ENCODE measurements around the gene STK16. TPM values are rescaled to one million over a fixed set of nuclear protein-coding genes. Genes with fewer than 3 reads are reported as not detected.

Gene STK16
- total RNA-seq, 4 donors from 2014 or later, result 4.4 to 19.3 (median 14.2) TPM

- Histone ChIP-seq H3K27ac (peak overlapping the region in 2 of 4 donors; percentile 23 to 42), H3K4me3 (no peak overlapping the region), H3K4me1 (peaks cover under 1 to 3% of the 10 kb centered on the region in 2 donors), H3K36me3 (peaks cover 0 to 14% of the 10 kb centered on the region in 2 donors), H3K9me3 (no peaks in the 10 kb centered on the region), H3K27me3 (no peaks in the 10 kb centered on the region)
- no peak for TF ChIP-seq POLR2A (IDR thresholded peaks at IDR 0.05)
- TF ChIP-seq CTCF (IDR thresholded peaks at IDR 0.05 in 4 of 5, conservative IDR thresholded peaks at IDR 0.05 in 1 of 5), result no peak
- in situ Hi-C loops (cut with MboI; ENCODE audit: low sequenced_read_pairs in 4 of 4) (loop anchor here in 2 of 4 donors (25.0 kb wide), 2 partner anchors 127 to 248 kb away; partner anchors contain the start of genes CHPF (in 1 of the 2), NHEJ1 (in 1 of the 2), SLC23A3 (in 1 of the 2) and TMEM198 (in 1 of the 2)), intact Hi-C loops (cut with DNase I; ENCODE audit: low total_unique reads) (no loop called here)
- DNase-seq (no peak), ATAC-seq (no peak)
Observed at GRCh38 chr2:219289195-219289536, 43.9 kb downstream of the STK16 start.

DNA sequence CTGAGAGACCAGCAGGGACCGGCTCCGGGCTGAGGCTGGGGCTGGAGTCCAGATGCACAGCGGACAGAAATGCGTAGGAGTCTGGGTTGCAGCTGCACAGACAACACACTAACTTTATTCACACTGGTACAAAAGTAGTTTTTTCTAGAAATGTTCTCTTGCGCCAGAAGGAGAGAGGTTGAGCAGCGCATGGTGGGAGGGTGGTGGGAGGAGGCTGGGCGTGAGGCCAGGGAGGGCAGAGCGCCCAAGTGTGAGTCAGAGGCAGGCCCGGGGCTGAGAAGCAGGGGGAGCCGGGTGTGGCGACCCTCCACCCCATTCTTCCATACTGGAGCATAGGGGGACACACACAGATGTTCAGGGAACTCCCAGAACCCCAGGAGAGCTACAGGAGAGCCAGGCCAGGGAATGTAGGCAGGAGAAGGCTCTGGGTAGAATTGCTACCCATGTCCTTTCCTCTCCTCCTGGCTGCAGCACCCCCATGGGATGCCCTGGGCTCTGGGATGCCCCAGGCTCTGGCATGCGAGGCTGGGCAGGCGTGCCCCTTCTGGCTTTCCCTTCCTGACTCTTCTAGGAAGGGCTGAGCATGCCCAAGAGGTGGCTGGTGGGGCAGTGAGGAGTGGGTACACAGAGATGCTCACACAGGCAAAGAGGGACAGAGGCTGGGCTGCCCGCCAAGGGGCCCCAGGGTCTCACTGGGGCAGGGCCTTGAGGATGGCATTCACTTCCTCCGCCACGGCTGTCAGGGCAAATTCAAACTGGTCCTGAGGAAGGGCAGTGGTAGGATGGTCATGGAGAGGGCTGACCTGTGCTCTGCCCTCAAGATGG lies 44.5 kb downstream of the STK16 start:
- H3K27me3 ChIP-seq, result no peaks in the 10 kb centered on the region
- no peak overlapping the region for H3K4me3 ChIP-seq
- TF ChIP-seq CTCF (IDR thresholded peaks at IDR 0.05 in 4 of 5, conservative IDR thresholded peaks at IDR 0.05 in 1 of 5) (no peak), POLR2A (IDR thresholded peaks at IDR 0.05) (peak in 1 of 2 donors; percentile 23)
- DNase-seq (peak in 1 of 2 donors; percentile 30), ATAC-seq (peak in 1 of 2 donors; percentile 14)
- peaks cover 4% of the 10 kb centered on the region in 2 donors for H3K4me1 ChIP-seq
- intact Hi-C loops (cut with DNase I; ENCODE audit: low total_unique reads), result loop anchor here (10.0 kb wide), 2 partner anchors 245 to 295 kb away; partner anchors contain the start of gene CRYBA2
- peaks cover 0 to 9% of the 10 kb centered on the region in 2 donors for H3K36me3 ChIP-seq
- H3K9me3 ChIP-seq, result no peaks in the 10 kb centered on the region
- peak overlapping the region in 2 of 4 donors; percentile 23 to 42 for H3K27ac ChIP-seq
- in situ Hi-C loops (cut with MboI; ENCODE audit: low sequenced_read_pairs in 4 of 4), result loop anchor here in 2 of 4 donors (10.0 to 25.0 kb wide), 3 partner anchors 125 to 248 kb away; partner anchors contain the start of genes NHEJ1 (in 2 of the 2), CHPF (in 1 of the 2), SLC23A3 (in 1 of the 2) and TMEM198 (in 1 of the 2)

- H3K4me3 ChIP-seq, result no peak overlapping the region
- in situ Hi-C loops (cut with MboI; ENCODE audit: low sequenced_read_pairs in 4 of 4), result loop anchor here in 2 of 4 donors (10.0 to 25.0 kb wide), 3 partner anchors 126 to 247 kb away; partner anchors contain the start of genes NHEJ1 (in 2 of the 2), CHPF (in 1 of the 2), SLC23A3 (in 1 of the 2) and TMEM198 (in 1 of the 2)
- TF ChIP-seq CTCF (IDR thresholded peaks at IDR 0.05 in 4 of 5, conservative IDR thresholded peaks at IDR 0.05 in 1 of 5) (no peak), POLR2A (IDR thresholded peaks at IDR 0.05) (no peak)
- H3K27me3 ChIP-seq, result no peaks in the 10 kb centered on the region
- H3K9me3 ChIP-seq, result no peaks in the 10 kb centered on the region
- peaks cover 8 to 10% of the 10 kb centered on the region in 2 donors for H3K4me1 ChIP-seq
- ATAC-seq, result no peak
- intact Hi-C loops (cut with DNase I; ENCODE audit: low total_unique reads), result loop anchor here (10.0 kb wide), 2 partner anchors 244 to 296 kb away; partner anchors contain the start of gene CRYBA2
- peaks cover 0 to under 1% of the 10 kb centered on the region in 2 donors for H3K36me3 ChIP-seq
- peak overlapping the region in 1 of 4 donors; percentile 35 for H3K27ac ChIP-seq
- peak in 1 of 2 donors; percentile 9 for DNase-seq
Observed at GRCh38 chr2:219290381-219291171, 45.3 kb downstream of the STK16 start.

GRCh38 chr2:219291394-219291793 lies 46.1 kb downstream of the STK16 start:
- DNase-seq (peak in 1 of 2 donors; percentile 4), ATAC-seq (no peak)
- Histone ChIP-seq H3K36me3 (no peaks in the 10 kb centered on the region), H3K27me3 (no peaks in the 10 kb centered on the region), H3K4me1 (peaks cover 8 to 10% of the 10 kb centered on the region in 2 donors), H3K9me3 (no peaks in the 10 kb centered on the region), H3K27ac (no peak overlapping the region), H3K4me3 (no peak overlapping the region)
- intact Hi-C loops (cut with DNase I; ENCODE audit: low total_unique reads), result loop anchor here (10.0 kb wide), 2 partner anchors 243 to 297 kb away; partner anchors contain the start of gene CRYBA2
- in situ Hi-C loops (cut with MboI; ENCODE audit: low sequenced_read_pairs in 4 of 4), result loop anchor here in 2 of 4 donors (10.0 to 25.0 kb wide), 3 partner anchors 127 to 246 kb away; partner anchors contain the start of genes NHEJ1 (in 2 of the 2), CHPF (in 1 of the 2), SLC23A3 (in 1 of the 2) and TMEM198 (in 1 of the 2)
- TF ChIP-seq CTCF (IDR thresholded peaks at IDR 0.05 in 4 of 5, conservative IDR thresholded peaks at IDR 0.05 in 1 of 5) (no peak), POLR2A (IDR thresholded peaks at IDR 0.05) (no peak)
